OCI-LY3 (cell line): ENCODE results near the gene FUT4.

Experiments
- H2AFZ ChIP-seq: fragments of 200-600, 300-600 bp; shearing (Covaris generic); 2 replicates; pipeline ENCODE4 v1.6.0; 2014; ENCODE audit warnings: antibody characterized with exemption, low read depth, low read length
- H3K27ac ChIP-seq: fragments of 200-600, 300-600 bp; sonication (generic); 2 replicates; pipeline ENCODE4 v1.5.1; 2014; ENCODE audit warnings: mild to moderate bottlenecking, low read length, moderate library complexity, mixed read lengths
- H3K27me3 ChIP-seq: fragments of 200-600, 300-600 bp; sonication (generic); 2 replicates; pipeline ENCODE4 v1.6.1; 2014; ENCODE audit warnings: low read depth, low read length, mixed read lengths
- H3K36me3 ChIP-seq: fragments of 200-600, 300-600 bp; sonication (generic); replicated peaks from 2 replicates; pipeline ENCODE3; 2014; ENCODE audit warnings: low read depth, low read length, mixed read lengths
- H3K4me1 ChIP-seq: fragments of 300-600, 200-600 bp; sonication (generic); 2 replicates; pipeline ENCODE4 v1.6.1; 2014; ENCODE audit warnings: low read length, mixed read lengths
- H3K4me2 ChIP-seq: fragments of 200-600, 300-600 bp; sonication (generic); 2 replicates; pipeline ENCODE4 v1.6.1; 2014; ENCODE audit warnings: low read length, mixed read lengths
- H3K4me3 ChIP-seq: fragments of 300-600, 200-600 bp; sonication (generic); 2 replicates; pipeline ENCODE4 v1.5.1; 2014; ENCODE audit warnings: antibody characterized with exemption, mild to moderate bottlenecking, low read length, moderate library complexity
- H3K79me2 ChIP-seq: fragments of 300-600, 200-600 bp; shearing (Covaris generic); 2 replicates; pipeline ENCODE4 v1.6.1; 2014; ENCODE audit warnings: mild to moderate bottlenecking, low read length, mixed read lengths
- H3K9ac ChIP-seq: fragments of 300-600, 200-600 bp; shearing (Covaris generic); 2 replicates; pipeline ENCODE4 v1.6.0; 2014; ENCODE audit warnings: mild to moderate bottlenecking, low read length, moderate library complexity
- H3K9me3 ChIP-seq: fragments of 200-600, 300-600 bp; shearing (Covaris generic); 2 replicates; pipeline ENCODE4 v1.6.1; 2014; ENCODE audit warnings: low read length, mixed read lengths; ENCODE audit not compliant: insufficient read depth
- H4K20me1 ChIP-seq: fragments of 200-600, 300-600 bp; sonication (generic); 2 replicates; pipeline ENCODE4 v1.6.1; 2016; ENCODE audit warnings: low read length, mixed read lengths; ENCODE audit not compliant: insufficient read depth
- CTCF ChIP-seq: fragments of 200-600, 300-600 bp; sonication (generic); IDR thresholded peaks from 2 replicates; pipeline ENCODE4 v1.5.1; 2014; ENCODE audit warnings: antibody characterized with exemption, low read length, low read depth
- EZH2phosphoT487 ChIP-seq: fragments of 200-600 bp; shearing (Covaris generic); IDR thresholded peaks from 2 replicates; pipeline ENCODE4 v1.6.1; 2018; ENCODE audit warnings: antibody characterized with exemption, mixed run types, low read depth

FUT4 gene

GRCh38 chr11:94539420-94539819 lies 4.3 kb upstream of the FUT4 start:
- Histone ChIP-seq H3K4me2 (no peak overlapping the region), H3K4me1 (peaks cover 9% of the 10 kb centered on the region), H4K20me1 (no peaks in the 10 kb centered on the region), H3K27ac (no peak overlapping the region), H3K36me3 (no peaks in the 10 kb centered on the region), H3K4me3 (no peak overlapping the region), H3K9ac (no peak overlapping the region), H2AFZ (no peak overlapping the region), H3K79me2 (no peaks in the 10 kb centered on the region), H3K9me3 (no peaks in the 10 kb centered on the region), H3K27me3 (peaks cover 10% of the 10 kb centered on the region)
- no peak for TF ChIP-seq CTCF
- no peak for TF ChIP-seq EZH2phosphoT487

GRCh38 chr11:94544646-94545263 lies 1.0 kb downstream of the FUT4 start:
- peak overlapping the region; percentile 18; the same call in 1 of the 2 replicates for H2AFZ ChIP-seq
- peak overlapping the region; percentile 81 for H3K4me3 ChIP-seq
- H4K20me1 ChIP-seq, result no peaks in the 10 kb centered on the region

GRCh38 chr11:94545264-94546161 lies 1.8 kb downstream of the FUT4 start:
- H4K20me1 ChIP-seq, result no peaks in the 10 kb centered on the region

More at GRCh38 chr11:94544646-94545263, 1.0 kb downstream of the FUT4 start:
- H3K79me2 ChIP-seq, result peaks cover 3% of the 10 kb centered on the region; the same call in 1 of the 2 replicates
- H3K9ac ChIP-seq, result peak overlapping the region; percentile 88
- no peaks in the 10 kb centered on the region for H3K27me3 ChIP-seq
- H3K36me3 ChIP-seq, result no peaks in the 10 kb centered on the region
- no peak for TF ChIP-seq CTCF
- peaks cover 13% of the 10 kb centered on the region for H3K4me1 ChIP-seq
- H3K9me3 ChIP-seq, result no peaks in the 10 kb centered on the region
- H3K27ac ChIP-seq, result no peak overlapping the region
- peak overlapping the region; percentile 71 for H3K4me2 ChIP-seq

More at GRCh38 chr11:94545264-94546161, 1.8 kb downstream of the FUT4 start:
- no peak overlapping the region for H3K4me2 ChIP-seq
- H3K4me3 ChIP-seq, result no peak overlapping the region
- no peak overlapping the region for H3K27ac ChIP-seq
- no peaks in the 10 kb centered on the region for H3K9me3 ChIP-seq
- no peak overlapping the region for H3K9ac ChIP-seq
- peaks cover 3% of the 10 kb centered on the region; the same call in 1 of the 2 replicates for H3K79me2 ChIP-seq
- TF ChIP-seq CTCF (no peak), EZH2phosphoT487 (no peak)
- H3K4me1 ChIP-seq, result peaks cover 21% of the 10 kb centered on the region
- H3K36me3 ChIP-seq, result no peaks in the 10 kb centered on the region
- H3K27me3 ChIP-seq, result no peaks in the 10 kb centered on the region
- no peak overlapping the region for H2AFZ ChIP-seq
